Measurements from ENCODE around the gene LRP2. TPM values are rescaled to one million over a fixed set of nuclear protein-coding genes. Genes with fewer than 3 reads are reported as not detected.

LRP2 gene
- total RNA-seq, 1 donor from 2014 or later: 54.2 TPM

GRCh38 chr2:169247211-169247610, 115.1 kb downstream of the LRP2 start:
- Mint-ChIP-seq H3K4me1 (no peaks in the 10 kb centered on the region), H3K27me3 (ENCODE audit: low read depth) (no peaks in the 10 kb centered on the region), H3K36me3 (peaks cover 6% of the 10 kb centered on the region), H3K4me3 (no peak overlapping the region), H3K9me3 (no peaks in the 10 kb centered on the region), H3K27ac (no peak overlapping the region)
- DNase-seq (ENCODE audit: low spot score in 2 of 2, unreplicated experiment in 2 of 2): no peak
- no peak for TF ChIP-seq CTCF (IDR thresholded peaks at IDR 0.05; ENCODE audit: unreplicated experiment)

- Mint-ChIP-seq H3K4me1 (no peaks in the 10 kb centered on the region), H3K27me3 (ENCODE audit: low read depth) (no peaks in the 10 kb centered on the region)
- TF ChIP-seq CTCF (IDR thresholded peaks at IDR 0.05; ENCODE audit: unreplicated experiment): no peak
Measured at GRCh38 chr2:169240405-169240804, 121.9 kb downstream of the LRP2 start.

GRCh38 chr2:169237939-169238338, 124.4 kb downstream of the LRP2 start:
- Mint-ChIP-seq H3K4me3 (no peak overlapping the region), H3K27me3 (ENCODE audit: low read depth) (no peaks in the 10 kb centered on the region), H3K9me3 (no peaks in the 10 kb centered on the region), H3K36me3 (peaks cover 13% of the 10 kb centered on the region), H3K4me1 (no peaks in the 10 kb centered on the region), H3K27ac (no peak overlapping the region)
- no peak for TF ChIP-seq CTCF (IDR thresholded peaks at IDR 0.05; ENCODE audit: unreplicated experiment)
- DNase-seq (ENCODE audit: low spot score in 2 of 2, unreplicated experiment in 2 of 2): no peak

More at GRCh38 chr2:169240405-169240804, 121.9 kb downstream of the LRP2 start:
- Mint-ChIP-seq H3K27ac (no peak overlapping the region), H3K9me3 (no peaks in the 10 kb centered on the region), H3K4me3 (no peak overlapping the region), H3K36me3 (peaks cover 7% of the 10 kb centered on the region)
- DNase-seq (ENCODE audit: low spot score in 2 of 2, unreplicated experiment in 2 of 2): no peak

- Mint-ChIP-seq H3K4me3 (no peak overlapping the region), H3K36me3 (peaks cover 15% of the 10 kb centered on the region), H3K27ac (no peak overlapping the region), H3K4me1 (no peaks in the 10 kb centered on the region), H3K9me3 (no peaks in the 10 kb centered on the region), H3K27me3 (ENCODE audit: low read depth) (no peaks in the 10 kb centered on the region)
- no peak for TF ChIP-seq CTCF (IDR thresholded peaks at IDR 0.05; ENCODE audit: unreplicated experiment)
- no peak for DNase-seq (ENCODE audit: low spot score in 2 of 2, unreplicated experiment in 2 of 2)
Measured at GRCh38 chr2:169237286-169237685, 125.0 kb downstream of the LRP2 start.

GRCh38 chr2:169232551-169233154, 129.7 kb downstream of the LRP2 start:
- Mint-ChIP-seq H3K36me3 (peaks cover 19% of the 10 kb centered on the region), H3K4me1 (no peaks in the 10 kb centered on the region)
- no peak for TF ChIP-seq CTCF (IDR thresholded peaks at IDR 0.05; ENCODE audit: unreplicated experiment)

GRCh38 chr2:169230204-169230603, 132.1 kb downstream of the LRP2 start:
- Mint-ChIP-seq H3K36me3 (peaks cover 16% of the 10 kb centered on the region), H3K27ac (no peak overlapping the region), H3K4me1 (no peaks in the 10 kb centered on the region), H3K27me3 (ENCODE audit: low read depth) (no peaks in the 10 kb centered on the region), H3K9me3 (no peaks in the 10 kb centered on the region), H3K4me3 (no peak overlapping the region)
- DNase-seq (ENCODE audit: low spot score in 2 of 2, unreplicated experiment in 2 of 2): no peak
- TF ChIP-seq CTCF (IDR thresholded peaks at IDR 0.05; ENCODE audit: unreplicated experiment): no peak

More at GRCh38 chr2:169232551-169233154, 129.7 kb downstream of the LRP2 start:
- Mint-ChIP-seq H3K27me3 (ENCODE audit: low read depth) (no peaks in the 10 kb centered on the region), H3K9me3 (no peaks in the 10 kb centered on the region), H3K4me3 (no peak overlapping the region), H3K27ac (no peak overlapping the region)
- no peak for DNase-seq (ENCODE audit: low spot score in 2 of 2, unreplicated experiment in 2 of 2)

Data from mesothelial cell of epicardium (in vitro differentiated cells).